T-helper 22 cell (primary cell): ENCODE data around the gene SMG7.

Source experiments
- DNase-seq: peaks from one replicate; pipeline ENCODE4 v3.0.0-alpha.2; 2020; ENCODE audit warnings: low read depth

The SMG7 gene

GRCh38 chr1:183515002-183515689 lies 42.8 kb downstream of the SMG7 start:
- DNase-seq = no peak

- no peak for DNase-seq
Measured at GRCh38 chr1:183516725-183517124, 44.4 kb downstream of the SMG7 start.

GRCh38 chr1:183517401-183517800 lies 45.1 kb downstream of the SMG7 start:
- DNase-seq = no peak

- no peak for DNase-seq
Measured at GRCh38 chr1:183520379-183520778, 48.1 kb downstream of the SMG7 start.

GRCh38 chr1:183522104-183522503 lies 49.8 kb downstream of the SMG7 start:
- DNase-seq = no peak

GRCh38 chr1:183528577-183528976 lies 56.3 kb downstream of the SMG7 start:
- no peak for DNase-seq

GRCh38 chr1:183533617-183534174 lies 61.4 kb downstream of the SMG7 start:
- no peak for DNase-seq

- no peak for DNase-seq
Measured at GRCh38 chr1:183537405-183537804, 65.1 kb downstream of the SMG7 start.

GRCh38 chr1:183543619-183544204 lies 71.4 kb downstream of the SMG7 start:
- no peak for DNase-seq

GRCh38 chr1:183544598-183545297 lies 72.4 kb downstream of the SMG7 start:
- DNase-seq = no peak

- DNase-seq = no peak
Measured at GRCh38 chr1:183546427-183546826, 74.1 kb downstream of the SMG7 start.

GRCh38 chr1:183548116-183548515 lies 75.8 kb downstream of the SMG7 start:
- DNase-seq = no peak

- DNase-seq = no peak
Measured at GRCh38 chr1:183550915-183551314, 78.6 kb downstream of the SMG7 start.

- no peak for DNase-seq
Measured at GRCh38 chr1:183551924-183552323, 79.6 kb downstream of the SMG7 start.

GRCh38 chr1:183552441-183552840 lies 80.1 kb downstream of the SMG7 start:
- no peak for DNase-seq

GRCh38 chr1:183552891-183553290 lies 80.6 kb downstream of the SMG7 start:
- DNase-seq = no peak

GRCh38 chr1:183553331-183553730 lies 81.0 kb downstream of the SMG7 start:
- DNase-seq = no peak

- DNase-seq = no peak
Measured at GRCh38 chr1:183553764-183554163, 81.5 kb downstream of the SMG7 start.

GRCh38 chr1:183554577-183554976 lies 82.3 kb downstream of the SMG7 start:
- no peak for DNase-seq

- DNase-seq = no peak
Measured at GRCh38 chr1:183559061-183559460, 86.8 kb downstream of the SMG7 start.

GRCh38 chr1:183562701-183563100 lies 90.4 kb downstream of the SMG7 start:
- no peak for DNase-seq

GRCh38 chr1:183565261-183565660 lies 93.0 kb downstream of the SMG7 start:
- no peak for DNase-seq

GRCh38 chr1:183566026-183566425 lies 93.7 kb downstream of the SMG7 start:
- no peak for DNase-seq
